GM20000 (cell line): ENCODE results near the gene UFD1.
A peak's percentile ranks its signal among the peaks of the same experiment; 100 is the strongest.
"Not testable (repeated sequence)": the region's sequence is repeated elsewhere in the genome, so short reads cannot be mapped to it uniquely, and the experiment has no call there.

Experiments
- DNase-seq: peaks from one replicate; pipeline ENCODE4 v3.0.0; 2012; ENCODE audit warnings: low spot score
- TF ChIP-seq, protein P1 (sequence below): IDR thresholded peaks from 2 replicates; pipeline ENCODE4 v1.5.1; 2012; ENCODE audit warnings: mild to moderate bottlenecking, control low read depth; ENCODE audit errors: extremely low read depth, missing control alignments

Gene UFD1

DNA sequence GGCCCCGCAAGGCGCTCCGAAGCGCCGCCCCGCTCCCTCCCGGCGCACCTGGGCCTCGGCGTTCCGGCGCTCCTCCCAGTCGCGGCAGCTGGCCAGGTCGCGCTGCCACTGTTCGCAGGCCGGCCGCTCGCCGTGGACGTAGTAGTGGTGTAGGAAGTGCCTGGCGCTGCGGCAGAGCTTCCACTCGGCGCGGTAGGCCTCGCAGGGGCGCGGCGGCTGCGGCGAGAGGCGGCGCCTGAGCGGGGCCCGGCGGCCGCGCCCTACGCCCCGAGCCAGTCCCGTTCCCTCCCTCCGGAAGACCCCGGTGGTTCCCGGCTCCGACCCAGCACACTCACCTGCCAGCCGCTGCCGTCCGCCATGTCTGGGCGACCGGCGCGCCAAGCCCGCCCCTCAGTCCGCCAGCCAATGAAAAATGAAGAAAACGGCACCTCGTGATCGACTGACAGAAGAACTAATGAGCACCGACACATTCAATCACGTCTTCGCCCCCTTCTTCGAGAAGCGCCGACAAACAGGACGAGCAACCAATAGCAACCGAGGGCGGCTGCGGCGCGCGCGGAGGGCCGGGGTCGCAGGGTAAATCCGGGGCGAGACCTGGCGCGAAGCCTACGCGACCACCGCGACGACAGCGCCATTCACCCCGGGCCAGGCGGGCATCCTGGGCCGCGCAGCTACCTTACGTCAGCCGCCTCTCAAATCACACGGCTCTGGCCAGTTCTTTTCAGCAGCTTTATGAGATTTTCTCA, 31.5 kb downstream of the UFD1 start, which contains the start of gene C22orf39:
Gene C22orf39, minus strand, starts transcription at position 382 of the 746 bp plus-strand sequence. Its CDS starts 23 bp downstream, at position 359.
- TF ChIP-seq, protein P1, sequence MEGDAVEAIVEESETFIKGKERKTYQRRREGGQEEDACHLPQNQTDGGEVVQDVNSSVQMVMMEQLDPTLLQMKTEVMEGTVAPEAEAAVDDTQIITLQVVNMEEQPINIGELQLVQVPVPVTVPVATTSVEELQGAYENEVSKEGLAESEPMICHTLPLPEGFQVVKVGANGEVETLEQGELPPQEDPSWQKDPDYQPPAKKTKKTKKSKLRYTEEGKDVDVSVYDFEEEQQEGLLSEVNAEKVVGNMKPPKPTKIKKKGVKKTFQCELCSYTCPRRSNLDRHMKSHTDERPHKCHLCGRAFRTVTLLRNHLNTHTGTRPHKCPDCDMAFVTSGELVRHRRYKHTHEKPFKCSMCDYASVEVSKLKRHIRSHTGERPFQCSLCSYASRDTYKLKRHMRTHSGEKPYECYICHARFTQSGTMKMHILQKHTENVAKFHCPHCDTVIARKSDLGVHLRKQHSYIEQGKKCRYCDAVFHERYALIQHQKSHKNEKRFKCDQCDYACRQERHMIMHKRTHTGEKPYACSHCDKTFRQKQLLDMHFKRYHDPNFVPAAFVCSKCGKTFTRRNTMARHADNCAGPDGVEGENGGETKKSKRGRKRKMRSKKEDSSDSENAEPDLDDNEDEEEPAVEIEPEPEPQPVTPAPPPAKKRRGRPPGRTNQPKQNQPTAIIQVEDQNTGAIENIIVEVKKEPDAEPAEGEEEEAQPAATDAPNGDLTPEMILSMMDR: no peak
- DNase-seq: peak; percentile 99

DNA sequence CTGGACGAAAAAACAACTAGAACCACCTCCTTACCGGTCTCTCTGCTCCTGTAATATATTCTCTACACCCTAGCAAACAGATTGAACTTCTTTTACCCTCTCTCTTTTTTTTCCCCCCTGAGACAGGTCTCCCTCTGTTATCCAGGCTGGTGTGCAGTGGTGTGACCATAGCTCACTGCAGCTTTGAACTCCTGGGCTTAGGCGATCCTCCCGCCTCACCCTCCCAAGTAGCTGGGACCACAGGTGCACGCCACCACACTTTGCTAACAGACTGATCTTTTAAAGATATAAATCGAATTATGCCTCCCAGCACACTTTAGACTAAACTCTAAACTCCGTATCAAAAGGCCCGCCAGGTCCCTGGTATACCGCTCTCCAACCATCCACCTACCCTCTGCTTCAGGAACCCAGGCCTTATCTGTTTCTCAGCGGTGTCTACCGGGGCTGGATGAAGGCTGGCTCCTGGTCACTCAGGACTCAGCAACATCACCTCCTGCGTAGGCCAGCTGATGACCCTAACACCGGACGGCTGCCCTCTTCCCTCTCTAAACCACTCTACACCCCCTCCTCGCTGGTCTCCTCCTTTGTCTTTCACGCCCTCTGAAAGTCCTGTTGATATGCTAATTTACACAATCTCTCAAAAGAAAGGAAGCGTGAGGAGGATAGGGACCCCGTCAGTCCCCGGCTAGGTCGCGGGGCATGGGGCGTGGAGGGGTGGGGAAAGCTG, 32.2 kb downstream of the UFD1 start:
- TF ChIP-seq, protein P1: no peak
- DNase-seq: no peak

DNA sequence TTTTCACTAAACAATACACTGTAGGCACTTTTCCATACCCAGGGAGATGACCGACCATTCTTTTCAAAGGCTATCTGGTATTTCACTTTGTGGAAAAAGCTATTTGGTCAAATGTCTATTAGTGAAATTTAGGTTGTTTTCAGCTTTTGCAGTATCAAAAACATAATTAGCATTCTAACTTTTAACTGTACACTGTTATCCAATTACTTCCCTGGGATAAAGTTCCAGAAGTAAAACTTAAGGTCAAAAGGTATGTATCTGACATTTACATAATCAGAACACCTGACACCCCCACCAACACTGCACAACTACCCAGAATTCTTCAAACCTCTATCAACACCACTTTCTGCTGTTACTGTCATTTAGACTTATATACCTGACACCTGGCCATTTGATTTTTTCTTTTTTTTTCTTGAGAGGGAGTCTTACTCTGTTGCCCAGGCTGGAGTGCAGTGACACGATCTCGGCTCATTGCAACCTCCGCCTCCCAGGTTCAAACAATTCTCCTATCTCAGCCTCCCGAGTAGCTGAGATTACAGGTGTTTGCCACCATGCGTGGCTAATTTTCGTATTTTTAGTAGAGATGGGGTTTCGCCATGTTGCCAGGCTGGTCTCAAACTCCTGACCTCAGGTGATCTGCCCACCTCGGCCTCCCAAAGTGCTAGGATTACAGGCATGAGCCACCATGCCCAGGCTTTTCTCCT, 33.6 kb downstream of the UFD1 start:
- not testable (repeated sequence) for DNase-seq

DNA sequence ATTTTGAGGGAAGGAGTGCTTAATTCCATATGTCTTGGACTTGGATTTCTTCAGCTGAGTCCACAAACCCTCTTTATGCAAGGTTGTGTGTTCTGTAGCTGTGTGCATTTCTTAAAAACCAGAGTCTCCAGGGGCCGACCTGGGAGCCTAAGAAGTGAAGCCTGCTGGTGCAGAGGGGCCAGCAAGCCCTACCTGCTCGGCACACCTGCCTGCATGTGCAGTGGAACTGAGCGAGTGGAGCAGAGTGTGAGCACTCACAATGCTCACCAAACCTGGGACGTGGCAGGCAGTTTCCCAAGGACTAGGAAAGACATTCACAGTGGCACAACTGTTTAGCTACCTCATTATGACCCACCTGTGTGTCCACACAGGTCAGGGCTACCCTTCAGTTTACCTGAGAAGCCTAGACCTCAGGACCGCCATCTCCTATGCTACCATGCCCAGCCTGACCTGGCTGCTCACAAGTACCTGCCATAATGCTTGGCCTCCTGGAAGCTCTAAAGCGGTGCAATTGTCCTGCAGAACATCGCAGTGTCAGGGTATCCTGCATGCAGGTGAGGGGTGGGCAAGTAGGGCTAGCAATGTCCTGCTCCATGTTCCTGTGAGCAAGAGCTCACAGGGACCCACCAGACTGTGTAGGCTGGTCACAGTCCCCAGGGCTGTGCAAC, 35.3 kb downstream of the UFD1 start:
- TF ChIP-seq, protein P1: no peak

DNA sequence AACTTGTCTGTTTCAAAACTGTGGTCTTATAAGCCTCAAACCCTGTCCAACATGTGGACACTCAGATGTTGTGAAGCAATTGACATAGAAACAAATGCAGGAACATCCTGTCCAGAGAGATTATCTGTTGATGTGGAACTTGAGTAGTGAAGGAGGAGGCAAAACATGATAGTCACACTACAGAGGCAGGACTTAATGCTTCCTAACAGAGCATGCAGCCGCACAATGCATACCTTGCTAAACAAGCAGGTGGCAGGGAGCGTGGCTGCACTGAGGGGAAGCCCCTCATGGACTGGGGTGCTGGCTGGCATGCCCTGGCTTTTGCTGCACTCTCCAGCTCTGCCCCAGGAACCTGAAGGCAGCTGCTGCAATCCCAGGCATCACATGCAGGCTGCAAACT, 36.8 kb downstream of the UFD1 start:
- TF ChIP-seq, protein P1: no peak
- DNase-seq: no peak

More for the DNA sequence above, 35.3 kb downstream of the UFD1 start:
- DNase-seq: no peak

DNA sequence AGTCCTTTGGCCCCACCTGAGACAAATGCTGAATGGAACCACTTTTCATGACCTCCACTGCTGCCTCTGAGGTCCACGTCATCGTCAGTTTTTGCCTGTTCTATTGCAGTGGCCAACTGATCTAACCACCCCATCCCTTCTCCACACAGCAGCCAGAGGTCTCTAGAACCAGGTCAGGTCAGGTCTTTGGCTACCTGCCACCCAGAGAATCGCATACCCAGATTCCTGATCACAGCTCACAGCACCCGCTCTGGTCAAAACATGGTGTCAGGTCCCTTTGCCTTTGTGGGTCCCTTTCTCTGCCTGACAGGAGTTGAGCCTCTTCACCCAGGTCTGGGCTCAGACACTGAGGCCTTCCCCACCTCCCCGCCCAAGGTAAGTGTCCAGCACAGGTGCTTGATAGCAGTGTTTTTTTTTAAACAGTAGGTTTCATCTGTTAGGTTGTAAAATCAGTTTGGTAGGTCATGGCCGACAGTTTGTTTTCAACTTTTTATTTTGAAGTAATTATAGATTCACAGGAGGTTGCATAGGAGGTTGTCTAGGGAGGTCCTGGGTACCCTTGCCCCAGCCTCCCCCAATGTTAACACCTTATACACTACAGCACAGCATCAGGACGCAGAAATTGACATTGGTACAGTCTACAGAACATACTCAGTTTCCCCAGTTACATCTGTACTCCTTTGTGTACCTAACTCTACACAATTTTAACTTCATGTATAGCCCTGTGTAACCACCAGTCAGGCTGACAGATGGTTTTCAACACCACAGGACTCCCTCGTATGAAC, 38.4 kb downstream of the UFD1 start:
- no peak for DNase-seq
- TF ChIP-seq, protein P1: no peak

DNA sequence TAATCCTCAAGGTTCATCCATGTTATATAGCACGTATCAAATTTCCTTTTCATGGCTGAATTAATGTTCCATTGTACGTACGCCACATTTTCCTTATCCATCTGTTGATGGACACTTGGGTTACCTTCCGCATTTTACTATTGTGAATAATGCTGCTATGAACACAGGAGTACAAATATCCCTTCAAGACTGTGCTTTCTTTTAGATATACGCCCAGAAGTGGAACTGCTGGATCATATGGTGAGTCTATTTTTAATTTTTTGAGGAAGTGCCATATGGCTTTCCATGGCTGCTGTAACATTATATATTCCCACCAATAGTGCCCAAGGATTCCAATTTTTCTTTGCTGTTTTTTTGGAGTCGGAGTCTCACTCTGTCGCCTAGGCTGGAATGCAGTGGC, 40.7 kb downstream of the UFD1 start:
- TF ChIP-seq, protein P1: no peak

DNA sequence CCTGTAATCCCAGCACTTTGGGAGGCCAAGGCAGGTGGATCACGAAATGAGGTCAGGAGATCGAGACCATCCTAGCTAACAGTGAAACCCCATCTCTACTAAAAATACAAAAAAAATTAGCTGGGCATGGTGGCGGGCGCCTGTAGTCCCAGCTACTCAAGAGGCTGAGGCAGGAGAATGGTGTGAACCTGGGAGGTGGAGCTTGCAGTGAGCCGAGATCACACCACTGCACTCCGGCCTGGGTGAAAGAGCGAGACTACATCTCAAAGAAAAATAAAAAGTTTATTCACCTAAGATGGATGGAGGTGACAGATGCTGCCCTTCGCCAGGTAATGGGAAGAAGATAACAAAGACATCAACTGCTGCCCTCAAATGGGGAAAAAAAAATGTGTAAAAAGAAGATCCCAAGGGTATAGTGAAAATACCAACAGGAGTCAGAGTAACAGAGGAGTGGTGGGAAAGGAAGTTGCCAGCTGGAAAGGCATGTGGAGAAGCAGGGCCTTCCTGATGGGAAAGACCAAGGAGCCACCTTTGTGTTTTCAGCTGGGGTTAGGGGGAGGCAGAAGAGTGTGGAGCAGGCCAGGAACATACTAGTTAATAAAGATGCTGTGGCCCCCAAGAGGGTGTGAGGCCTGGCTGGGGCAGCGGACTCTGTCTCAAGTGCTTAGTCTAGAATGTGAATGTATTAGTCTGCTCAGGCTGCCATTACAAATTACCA, 42.4 kb downstream of the UFD1 start:
- not testable (repeated sequence) for DNase-seq

More for the DNA sequence above, 40.7 kb downstream of the UFD1 start:
- no peak for DNase-seq
